GM18502 (cell line): ENCODE measurements around the gene KIF1A.

Experiments
- ATAC-seq: cut with Tn5 transposase; IDR thresholded peaks from one replicate; pipeline ENCODE4 v1.9.1; 2021; ENCODE audit warnings: mild to moderate bottlenecking; ENCODE audit not compliant: unreplicated experiment, poor library complexity

KIF1A gene

GRCh38 chr2:240742602-240743095 lies 77.4 kb downstream of the KIF1A start:
- no peak for ATAC-seq

GRCh38 chr2:240741091-240741490 lies 78.9 kb downstream of the KIF1A start:
- ATAC-seq: no peak

GRCh38 chr2:240739797-240740196 lies 80.2 kb downstream of the KIF1A start:
- no peak for ATAC-seq

- no peak for ATAC-seq
Measured at GRCh38 chr2:240737958-240738357, 82.1 kb downstream of the KIF1A start.

- ATAC-seq: no peak
Measured at GRCh38 chr2:240737512-240737911, 82.5 kb downstream of the KIF1A start.

- ATAC-seq: no peak
Measured at GRCh38 chr2:240736281-240737250, 83.5 kb downstream of the KIF1A start.

GRCh38 chr2:240735476-240735875 lies 84.5 kb downstream of the KIF1A start:
- ATAC-seq: no peak

- ATAC-seq: no peak
Measured at GRCh38 chr2:240734756-240735155, 85.3 kb downstream of the KIF1A start.

GRCh38 chr2:240733803-240734495 lies 86.1 kb downstream of the KIF1A start:
- no peak for ATAC-seq

GRCh38 chr2:240732911-240733622 lies 87.0 kb downstream of the KIF1A start:
- ATAC-seq: no peak

- ATAC-seq: no peak
Measured at GRCh38 chr2:240732184-240732583, 87.8 kb downstream of the KIF1A start.

GRCh38 chr2:240731178-240731545 lies 88.9 kb downstream of the KIF1A start:
- ATAC-seq: no peak

- ATAC-seq: no peak
Measured at GRCh38 chr2:240730501-240731177, 89.4 kb downstream of the KIF1A start.

- ATAC-seq: no peak
Measured at GRCh38 chr2:240728827-240729226, 91.2 kb downstream of the KIF1A start.

GRCh38 chr2:240728361-240728760 lies 91.7 kb downstream of the KIF1A start:
- no peak for ATAC-seq

- ATAC-seq: no peak
Measured at GRCh38 chr2:240727913-240728312, 92.1 kb downstream of the KIF1A start.

- no peak for ATAC-seq
Measured at GRCh38 chr2:240727439-240727838, 92.6 kb downstream of the KIF1A start.

GRCh38 chr2:240726876-240727275 lies 93.1 kb downstream of the KIF1A start:
- ATAC-seq: no peak

GRCh38 chr2:240725671-240726070 lies 94.3 kb downstream of the KIF1A start:
- no peak for ATAC-seq

- ATAC-seq: no peak
Measured at GRCh38 chr2:240725266-240725665, 94.8 kb downstream of the KIF1A start.
